A673 (cell line): Measurements from ENCODE around the gene SCCPDH. TPM values are rescaled to one million over a fixed set of nuclear protein-coding genes. Genes with fewer than 3 reads are reported as not detected.

Experiments
- BruUV-seq: library from RNA; stranded (reverse); fragments of 400-500 nt; replicated peaks from 2 replicates; lab custom pipeline; 2021; lab: Mats Ljungman, UMichigan
- CTCF ChIA-PET: fragments of 300-600 bp; sonication (Branson Sonifier 250); formaldehyde crosslinking; loops from one replicate; lab custom pipeline; 2022; ENCODE audit warnings: antibody characterized with exemption; lab: Charles Lee
- POLR2A ChIA-PET: fragments of 300-600 bp; sonication (Branson Sonifier 250); formaldehyde crosslinking; loops from one replicate; lab custom pipeline; 2022; ENCODE audit warnings: antibody characterized with exemption; ENCODE audit not compliant: low non-redundant PET; lab: Charles Lee
- DNase-seq: peaks from one replicate; pipeline ENCODE4 v3.0.0-alpha.2; 2015; ENCODE audit warnings: low spot score
- H3K27ac ChIP-seq: fragments of 200-600 bp; sonication (generic); 2 replicates; pipeline ENCODE4 v1.5.1; 2016; ENCODE audit warnings: mixed run types, low read depth, mild to moderate bottlenecking, mixed read lengths, antibody characterized with exemption, low read length; ENCODE audit not compliant: poor library complexity, severe bottlenecking
- H3K27me3 ChIP-seq: fragments of 200-600 bp; sonication (generic); replicated peaks from 2 replicates; pipeline ENCODE4 v1.6.1; 2017; ENCODE audit warnings: mixed run types, low read depth, mild to moderate bottlenecking, mixed read lengths, antibody characterized with exemption, low read length; ENCODE audit not compliant: insufficient read depth, poor library complexity
- H3K36me3 ChIP-seq: fragments of 200-600 bp; sonication (generic); 2 replicates; pipeline ENCODE4 v1.6.1; 2016; ENCODE audit warnings: mixed run types, mild to moderate bottlenecking, mixed read lengths, antibody characterized with exemption, low read length; ENCODE audit not compliant: insufficient read depth, poor library complexity, severe bottlenecking
- H3K4me1 ChIP-seq: fragments of 200-600 bp; sonication (generic); 2 replicates; pipeline ENCODE4 v1.6.1; 2017; ENCODE audit warnings: mixed run types, mild to moderate bottlenecking, mixed read lengths, antibody characterized with exemption, low read length; ENCODE audit not compliant: insufficient read depth, poor library complexity, severe bottlenecking
- H3K4me3 ChIP-seq: fragments of 200-600 bp; sonication (generic); 2 replicates; pipeline ENCODE4 v1.5.1; 2016; ENCODE audit warnings: low read depth, mixed run types, mild to moderate bottlenecking, mixed read lengths, low read length; ENCODE audit not compliant: poor library complexity, severe bottlenecking
- H3K9me3 ChIP-seq: fragments of 200-600 bp; sonication (generic); 2 replicates; pipeline ENCODE4 v1.6.1; 2016; ENCODE audit warnings: mixed run types, low read depth, mild to moderate bottlenecking, mixed read lengths, antibody characterized with exemption, low read length; ENCODE audit not compliant: poor library complexity, severe bottlenecking
- EZH2 ChIP-seq: fragments of 200-600 bp; sonication (generic); IDR thresholded peaks from 2 replicates; pipeline ENCODE4 v1.6.1; 2017; ENCODE audit warnings: borderline replicate concordance, low read depth, mild to moderate bottlenecking, mixed read lengths, antibody characterized with exemption, low read length; ENCODE audit not compliant: poor library complexity, severe bottlenecking
- intact Hi-C: fragments of 100-400 bp; cut with micrococcal nuclease; formaldehyde crosslinking; loops from one replicate; pipeline ENCODE4 v1.10.0; 2022; ENCODE audit not compliant: unreplicated experiment
- total RNA-seq: library from RNA; stranded (reverse); gene quantifications from 2 replicates; pipeline ENCODE4 v1.2.3, GENCODE V29; 2021
- TF ChIP-seq, protein P1 (sequence below): fragments of 300-800, 200-600 bp; sonication (generic); conservative IDR thresholded peaks from 2 replicates; pipeline ENCODE4 v1.5.1; 2017; ENCODE audit warnings: low read depth, mild to moderate bottlenecking, antibody characterized with exemption, low read length, moderate library complexity, mixed read lengths

The SCCPDH gene
- total RNA-seq, 1 experiment from 2014 or later = 41.7 TPM

DNA sequence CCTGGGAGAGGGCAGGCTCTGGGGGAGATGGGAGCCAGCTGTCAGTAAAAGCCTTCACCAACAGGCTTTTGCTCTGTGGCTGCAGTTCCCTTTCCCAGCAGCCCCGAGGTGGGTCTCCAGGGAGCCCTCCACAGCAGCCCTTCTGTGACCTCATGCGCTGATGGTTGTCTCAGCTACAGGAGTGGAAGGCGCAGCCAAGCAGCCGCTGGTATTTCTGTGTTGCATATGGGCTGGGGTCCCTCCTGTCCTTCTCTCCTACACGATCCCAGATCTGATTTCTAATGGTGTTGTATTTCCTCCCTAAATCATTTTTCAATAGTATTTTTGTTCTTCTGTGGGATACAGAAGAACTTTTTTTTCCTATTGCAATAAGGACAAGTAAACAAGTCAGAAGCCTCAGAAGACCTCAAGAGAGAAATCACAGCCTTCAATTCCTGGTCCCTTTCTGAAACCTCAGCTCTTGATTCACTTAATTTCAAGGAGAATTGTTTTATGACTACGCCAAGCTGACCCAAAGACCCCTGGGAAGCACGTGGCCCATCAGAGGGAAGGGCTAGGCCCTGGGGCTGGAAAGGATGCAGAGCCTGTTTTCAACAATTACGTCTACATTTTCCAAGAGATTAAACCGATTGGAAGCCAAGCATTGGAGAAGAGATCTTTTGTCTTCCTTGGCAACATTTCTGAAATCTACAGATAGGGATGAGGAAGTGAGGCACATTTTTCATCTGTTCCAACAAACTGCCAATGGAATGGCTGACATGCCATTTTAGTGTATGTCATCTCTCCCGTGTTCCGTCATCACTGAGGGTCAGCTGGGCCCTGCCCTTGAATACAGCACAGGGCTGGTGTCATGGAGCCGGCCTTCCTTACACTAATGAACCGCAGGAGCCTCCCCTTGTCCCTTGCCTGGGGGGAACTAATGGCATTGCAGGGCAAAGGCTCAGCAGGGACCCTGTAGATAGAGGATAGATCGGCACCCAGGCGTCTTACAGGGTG lies 42.0 kb upstream of the SCCPDH start:
- H3K27me3 ChIP-seq = no peaks in the 10 kb centered on the region
- TF ChIP-seq, protein P1, sequence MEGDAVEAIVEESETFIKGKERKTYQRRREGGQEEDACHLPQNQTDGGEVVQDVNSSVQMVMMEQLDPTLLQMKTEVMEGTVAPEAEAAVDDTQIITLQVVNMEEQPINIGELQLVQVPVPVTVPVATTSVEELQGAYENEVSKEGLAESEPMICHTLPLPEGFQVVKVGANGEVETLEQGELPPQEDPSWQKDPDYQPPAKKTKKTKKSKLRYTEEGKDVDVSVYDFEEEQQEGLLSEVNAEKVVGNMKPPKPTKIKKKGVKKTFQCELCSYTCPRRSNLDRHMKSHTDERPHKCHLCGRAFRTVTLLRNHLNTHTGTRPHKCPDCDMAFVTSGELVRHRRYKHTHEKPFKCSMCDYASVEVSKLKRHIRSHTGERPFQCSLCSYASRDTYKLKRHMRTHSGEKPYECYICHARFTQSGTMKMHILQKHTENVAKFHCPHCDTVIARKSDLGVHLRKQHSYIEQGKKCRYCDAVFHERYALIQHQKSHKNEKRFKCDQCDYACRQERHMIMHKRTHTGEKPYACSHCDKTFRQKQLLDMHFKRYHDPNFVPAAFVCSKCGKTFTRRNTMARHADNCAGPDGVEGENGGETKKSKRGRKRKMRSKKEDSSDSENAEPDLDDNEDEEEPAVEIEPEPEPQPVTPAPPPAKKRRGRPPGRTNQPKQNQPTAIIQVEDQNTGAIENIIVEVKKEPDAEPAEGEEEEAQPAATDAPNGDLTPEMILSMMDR = no peak
- TF ChIP-seq EZH2 = no peak
- H3K9me3 ChIP-seq = no peaks in the 10 kb centered on the region
- ChIA-PET CTCF (no interaction called here), POLR2A (no interaction called here)
- no peaks in the 10 kb centered on the region for H3K36me3 ChIP-seq
- intact Hi-C loops = no loop called here
- peaks cover 7% of the 10 kb centered on the region for H3K4me1 ChIP-seq
- no peak overlapping the region for H3K4me3 ChIP-seq
- no TSS peak for BruUV-seq
- H3K27ac ChIP-seq = no peak overlapping the region
- DNase-seq = no peak

DNA sequence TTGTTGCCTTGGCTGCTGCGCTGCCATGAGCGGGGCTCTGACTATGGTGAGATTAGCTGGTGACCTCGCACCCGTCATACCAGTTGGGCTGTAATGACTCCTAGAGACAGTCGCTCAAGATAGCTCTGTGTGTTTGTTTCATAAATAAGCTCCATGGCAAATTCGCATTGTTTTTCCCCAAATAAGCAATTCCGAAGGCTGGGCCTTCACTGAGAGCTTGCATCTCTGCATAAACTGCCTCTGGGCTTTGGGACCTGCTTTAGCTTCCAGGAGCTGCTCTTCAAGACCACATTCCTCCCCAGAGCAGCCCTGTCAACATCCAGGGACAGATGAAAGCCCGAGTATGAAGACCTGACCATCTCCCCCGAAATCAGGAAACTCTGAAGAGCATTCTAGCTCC lies 40.7 kb upstream of the SCCPDH start:
- H3K4me1 ChIP-seq = peaks cover 7% of the 10 kb centered on the region
- intact Hi-C loops = no loop called here
- H3K9me3 ChIP-seq = no peaks in the 10 kb centered on the region
- POLR2A ChIA-PET = no interaction called here
- BruUV-seq = no TSS peak
- no peaks in the 10 kb centered on the region for H3K27me3 ChIP-seq
- H3K27ac ChIP-seq = no peak overlapping the region
- H3K36me3 ChIP-seq = no peaks in the 10 kb centered on the region
- CTCF ChIA-PET = interaction anchor here (0.5 kb wide), 1 partner anchor 33 kb away, joined by 8 read pairs; no protein-coding TSS in a partner anchor
- no peak for DNase-seq
- H3K4me3 ChIP-seq = no peak overlapping the region
- no peak for TF ChIP-seq EZH2
- TF ChIP-seq, protein P1 = no peak

DNA sequence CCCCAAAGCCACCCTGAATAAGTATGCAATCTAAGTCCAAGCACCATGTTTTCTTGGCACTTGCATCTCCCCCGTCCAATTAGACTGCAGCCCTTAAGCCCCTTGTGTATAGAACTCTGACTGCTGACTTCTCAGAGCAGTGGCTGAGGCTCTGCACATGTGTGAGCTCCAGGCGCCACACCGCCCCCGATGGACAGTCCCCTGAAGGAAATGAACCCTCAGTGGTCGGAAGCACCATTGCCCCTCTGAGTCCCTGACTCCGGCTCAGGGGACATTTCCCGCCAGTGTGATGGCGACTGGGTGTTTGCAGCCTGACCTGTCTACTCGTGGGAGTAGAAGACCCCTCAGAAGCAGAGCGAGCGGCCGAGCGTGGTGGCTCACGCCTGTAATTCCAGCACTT lies 37.2 kb upstream of the SCCPDH start:
- TF ChIP-seq, protein P1 = no peak
- no peak for TF ChIP-seq EZH2
- Histone ChIP-seq H3K9me3 (no peaks in the 10 kb centered on the region), H3K4me1 (peaks cover 2% of the 10 kb centered on the region), H3K27me3 (no peaks in the 10 kb centered on the region), H3K27ac (no peak overlapping the region), H3K36me3 (no peaks in the 10 kb centered on the region), H3K4me3 (no peak overlapping the region)
- intact Hi-C loops = no loop called here
- ChIA-PET POLR2A (no interaction called here), CTCF (no interaction called here)
- BruUV-seq = no TSS peak
- DNase-seq = no peak
